Fibroblast of pulmonary artery (primary cell): Measurements from ENCODE around the gene HPN.
A peak's percentile ranks its signal among the peaks of the same experiment; 100 is the strongest.

Experiments used
- DNase-seq: peaks from one replicate; pipeline ENCODE4 v3.0.0-alpha.2; 2010; ENCODE audit warnings: low read depth
- H3K4me3 ChIP-seq: replicated peaks from 2 replicates; pipeline ENCODE4 v1.5.1; 2011; ENCODE audit warnings: low read depth, mild to moderate bottlenecking, control low read depth, low read length, moderate library complexity
- CTCF ChIP-seq: IDR thresholded peaks from 2 replicates; pipeline ENCODE4 v1.5.1; 2011; ENCODE audit warnings: mild to moderate bottlenecking, control low read depth, low read length, inconsistent platforms; ENCODE audit errors: missing control alignments

Gene HPN

DNA sequence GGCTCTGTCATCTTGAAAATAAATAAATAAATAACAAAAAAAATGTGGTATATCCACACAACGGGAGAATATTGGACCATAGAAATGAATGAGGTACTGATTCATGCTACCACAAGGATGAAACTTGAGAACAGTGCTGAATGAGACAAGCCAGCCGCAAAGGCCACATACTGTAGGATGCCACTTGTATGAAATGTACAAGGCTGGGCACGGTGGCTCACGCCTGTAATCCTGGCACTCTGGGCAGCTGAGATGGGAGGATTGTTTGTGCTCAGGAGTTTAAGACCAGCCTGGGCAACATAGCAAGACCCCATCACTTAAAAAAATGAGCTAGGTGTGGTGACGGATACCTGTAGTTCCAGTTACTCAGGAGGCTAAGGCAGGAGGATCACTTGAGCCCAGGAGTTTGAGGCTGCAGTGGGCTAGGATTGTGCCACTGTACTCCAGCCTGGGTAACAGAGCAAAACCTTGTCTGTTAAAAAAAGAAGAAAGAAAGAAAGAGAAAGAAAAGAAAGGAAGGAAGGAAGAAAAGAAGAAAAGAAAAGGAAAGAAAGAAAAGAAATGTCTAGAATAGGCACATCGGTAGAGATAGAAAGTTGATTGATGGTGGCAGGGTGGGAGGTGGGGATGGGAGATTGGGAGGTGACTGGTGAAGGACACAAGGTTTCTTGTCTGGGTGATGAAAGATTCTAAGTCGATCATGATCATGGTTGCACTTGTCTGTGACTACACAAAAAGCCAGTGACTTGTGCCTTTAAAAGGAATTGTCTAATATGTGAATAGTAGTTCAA lies 20.3 kb downstream of the HPN start:
- no peak for TF ChIP-seq CTCF
- H3K4me3 ChIP-seq, result no peak overlapping the region
- DNase-seq, result no peak

GRCh38 chr19:35062942-35063341 lies 21.4 kb downstream of the HPN start:
- DNase-seq, result no peak
- TF ChIP-seq CTCF, result no peak
- H3K4me3 ChIP-seq, result no peak overlapping the region

DNA sequence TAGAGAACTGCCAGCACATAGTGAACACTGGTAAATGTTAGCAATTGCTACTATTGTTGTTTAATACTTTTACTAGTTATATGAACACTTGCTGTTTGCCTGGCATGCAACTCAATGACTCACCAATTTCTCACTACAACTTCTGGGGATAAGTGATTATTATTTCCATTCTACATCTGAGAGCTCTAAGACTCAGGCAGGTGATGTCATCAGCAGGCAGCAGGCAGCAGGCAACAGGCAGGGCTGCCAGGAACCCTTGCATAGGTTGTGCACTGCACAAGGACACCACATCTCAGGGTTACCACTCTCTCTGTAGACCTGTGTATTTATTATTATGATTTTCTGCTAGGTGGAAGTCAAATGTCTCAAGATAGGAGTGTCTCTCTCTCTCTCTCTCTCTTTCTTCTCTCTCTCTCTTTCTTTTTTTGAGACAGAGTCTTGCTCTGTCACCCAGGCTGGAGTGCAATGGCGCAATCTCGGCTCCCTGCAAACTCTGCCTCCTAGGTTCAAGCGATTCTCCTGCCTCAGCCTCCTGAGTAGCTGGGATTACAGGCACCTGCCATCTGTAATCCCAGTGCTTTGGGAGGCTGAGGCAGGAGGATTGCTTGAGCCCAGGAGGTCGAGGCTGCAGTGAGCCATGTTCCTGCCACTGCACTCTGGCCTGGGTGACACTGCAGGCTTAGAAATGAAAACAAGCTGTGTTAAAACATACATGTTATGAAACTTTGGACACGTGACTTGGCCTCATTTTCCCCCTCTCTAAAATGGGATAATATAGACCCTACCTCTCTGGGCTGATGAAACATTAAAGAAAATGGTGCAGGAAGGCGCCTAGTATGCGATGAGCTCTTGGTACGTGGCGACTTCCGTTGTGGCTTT lies 22.7 kb downstream of the HPN start:
- DNase-seq, result peak; percentile 55
- no peak for TF ChIP-seq CTCF
- H3K4me3 ChIP-seq, result no peak overlapping the region

GRCh38 chr19:35065574-35065973 lies 24.1 kb downstream of the HPN start:
- no peak for DNase-seq
- no peak overlapping the region for H3K4me3 ChIP-seq
- no peak for TF ChIP-seq CTCF

DNA sequence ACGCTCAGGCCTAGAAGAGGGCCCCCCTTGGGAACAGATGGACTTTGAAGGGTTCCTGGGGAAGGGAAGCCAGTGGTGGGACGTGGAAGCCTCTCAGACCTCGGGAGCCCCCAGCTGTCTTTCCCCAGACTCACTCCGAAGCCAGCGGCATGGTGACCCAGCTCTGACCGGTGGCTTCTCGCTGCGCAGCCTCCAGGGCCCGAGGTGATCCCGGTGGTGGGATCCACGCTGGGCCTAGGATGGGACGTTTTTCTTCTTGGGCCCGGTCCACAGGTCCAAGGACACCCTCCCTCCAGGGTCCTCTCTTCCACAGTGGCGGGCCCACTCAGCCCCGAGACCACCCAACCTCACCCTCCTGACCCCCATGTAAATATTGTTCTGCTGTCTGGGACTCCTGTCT lies 24.6 kb downstream of the HPN start:
- no peak overlapping the region for H3K4me3 ChIP-seq
- DNase-seq, result no peak
- TF ChIP-seq CTCF, result no peak

GRCh38 chr19:35066691-35067563 lies 25.4 kb downstream of the HPN start:
- peak; percentile 84 for DNase-seq
- no peak overlapping the region for H3K4me3 ChIP-seq
- TF ChIP-seq CTCF, result peak; percentile 90
